HG03460 (cell line): ENCODE measurements around the gene OR52M1.
"Not testable (repeated sequence)": the region's sequence is repeated elsewhere in the genome, so short reads cannot be mapped to it uniquely, and the experiment has no call there.

Experiments used
- ATAC-seq: cut with Tn5 transposase; IDR thresholded peaks from one replicate; pipeline ENCODE4 v1.9.1; 2021; ENCODE audit not compliant: unreplicated experiment

The OR52M1 gene

GRCh38 chr11:4544891-4545290, at the start of gene OR52M1:
TSS of gene OR52M1 (plus strand) at chr11:4545191. CDS start at chr11:4545191, 0 bp downstream.
- no peak for ATAC-seq

- no peak for ATAC-seq
Measured at GRCh38 chr11:4495487-4495886, 49.5 kb upstream of the OR52M1 start.

- ATAC-seq = no peak
Measured at GRCh38 chr11:4495986-4496385, 49.0 kb upstream of the OR52M1 start.

- no peak for ATAC-seq
Measured at GRCh38 chr11:4496557-4497248, 48.3 kb upstream of the OR52M1 start.

- ATAC-seq = no peak
Measured at GRCh38 chr11:4508886-4509285, 36.1 kb upstream of the OR52M1 start.

GRCh38 chr11:4511282-4512245, 33.4 kb upstream of the OR52M1 start:
- no peak for ATAC-seq

- no peak for ATAC-seq
Measured at GRCh38 chr11:4514196-4514595, 30.8 kb upstream of the OR52M1 start.

GRCh38 chr11:4522339-4522738, 22.7 kb upstream of the OR52M1 start:
- ATAC-seq = no peak

GRCh38 chr11:4522752-4523151, 22.2 kb upstream of the OR52M1 start:
- ATAC-seq = no peak

GRCh38 chr11:4523666-4524065, 21.3 kb upstream of the OR52M1 start:
- ATAC-seq = no peak

- no peak for ATAC-seq
Measured at GRCh38 chr11:4527926-4528325, 17.1 kb upstream of the OR52M1 start.

- not testable (repeated sequence) for ATAC-seq
Measured at GRCh38 chr11:4531686-4532085, 13.3 kb upstream of the OR52M1 start.

- ATAC-seq = peak; percentile 59
Measured at GRCh38 chr11:4539603-4540219, 5.3 kb upstream of the OR52M1 start.

- no peak for ATAC-seq
Measured at GRCh38 chr11:4541071-4541470, 3.9 kb upstream of the OR52M1 start.

GRCh38 chr11:4543561-4543960, 1.4 kb upstream of the OR52M1 start:
- no peak for ATAC-seq

- ATAC-seq = no peak
Measured at GRCh38 chr11:4546878-4547277, 1.9 kb downstream of the OR52M1 start.

- ATAC-seq = no peak
Measured at GRCh38 chr11:4547416-4547815, 2.4 kb downstream of the OR52M1 start.

- no peak for ATAC-seq
Measured at GRCh38 chr11:4551346-4551979, 6.5 kb downstream of the OR52M1 start.

- no peak for ATAC-seq
Measured at GRCh38 chr11:4559527-4560440, 14.8 kb downstream of the OR52M1 start.

GRCh38 chr11:4560467-4560866, 15.5 kb downstream of the OR52M1 start:
- no peak for ATAC-seq
